ENCODE measurements around the gene CROT.

GRCh38 chr7:87404674-87405073, 59.2 kb downstream of the CROT start:
- TF ChIP-seq POLR2AphosphoS5 (IDR thresholded peaks at IDR 0.05; ENCODE audit: borderline replicate concordance, low read depth, low read length) (no peak), EZH2 (IDR thresholded peaks at IDR 0.05) (no peak), FOXP2 (optimal IDR thresholded peaks at IDR 0.05; ENCODE audit: control extremely low read depth, extremely low read length, insufficient read depth) (no peak)
